Measurements from ENCODE around the gene EDN1. TPM values are rescaled to one million over a fixed set of nuclear protein-coding genes. Genes with fewer than 3 reads are reported as not detected.

The EDN1 gene
- total RNA-seq, 4 donors from 2014 or later, result 5.4 to 29.1 (median 23.0) TPM

DNA sequence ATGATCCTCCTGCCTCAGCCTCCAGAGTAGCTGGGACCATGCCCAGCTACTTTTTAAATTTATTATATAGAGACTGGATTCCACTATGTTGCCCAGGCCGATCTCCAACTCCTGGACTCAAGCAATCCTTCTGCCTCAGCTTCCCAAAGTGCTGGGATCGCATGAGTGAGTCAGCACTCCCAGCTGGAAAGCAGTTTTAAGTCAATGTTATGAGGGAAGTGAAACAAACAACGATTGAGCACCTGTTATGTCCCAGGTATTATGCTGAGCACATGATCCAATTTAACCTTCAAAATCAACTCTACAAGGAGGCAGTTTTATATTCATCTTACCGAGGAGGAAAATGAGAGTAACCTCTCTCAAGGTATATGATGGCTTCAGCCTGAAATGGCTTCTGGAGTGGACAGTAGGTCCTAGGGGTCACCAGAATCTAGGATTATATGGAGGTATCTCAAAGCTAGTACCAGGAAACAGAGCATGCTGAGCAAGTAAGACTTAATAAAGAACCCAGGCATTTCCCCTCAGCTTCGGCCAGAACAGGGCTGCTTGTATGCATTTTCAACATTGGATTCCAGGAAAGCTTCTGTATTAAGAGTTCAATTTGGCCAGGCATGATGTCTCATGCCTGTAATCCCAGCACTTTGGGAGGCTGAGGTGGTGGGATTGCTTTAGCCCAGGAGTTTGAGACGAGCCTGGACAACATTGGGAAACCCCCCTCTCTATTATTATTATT lies 55.0 kb downstream of the EDN1 start:
- 84% methylated on average over 6 of the region's 6 CpGs for WGBS
- Histone ChIP-seq H3K36me3 (no peaks in the 10 kb centered on the region), H3K4me3 (no peak overlapping the region), H3K4me1 (no peaks in the 10 kb centered on the region), H3K27ac (replicated peaks in 1 of 4) (no peak overlapping the region), H3K9me3 (no peaks in the 10 kb centered on the region), H3K27me3 (peaks cover 0 to 12% (median 2%) of the 10 kb centered on the region in 4 donors)
- no peak for TF ChIP-seq EP300 (IDR thresholded peaks at IDR 0.05)
- intact Hi-C loops (cut with DNase I), result no loop called here
- no peak for DNase-seq (ENCODE audit: extremely low spot score)

DNA sequence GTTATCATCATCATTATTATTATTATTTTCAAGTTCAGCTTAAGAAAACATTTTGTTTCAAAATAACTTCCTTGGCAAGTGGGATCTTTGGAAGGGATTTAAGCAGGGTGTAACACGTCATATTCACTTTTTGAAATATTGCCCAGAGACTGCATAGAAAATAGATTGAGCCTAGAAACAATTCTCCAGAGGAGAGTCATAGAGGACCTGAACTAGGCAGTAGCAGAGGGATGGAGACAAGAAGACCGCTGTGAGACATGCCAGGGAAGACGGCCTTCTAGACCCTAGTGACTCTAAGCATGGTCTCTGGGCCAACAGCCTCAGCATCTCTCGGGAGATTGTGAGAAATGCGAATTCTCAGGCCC lies 55.5 kb downstream of the EDN1 start:
- no peaks in the 10 kb centered on the region for H3K36me3 ChIP-seq
- WGBS, result 79% methylated on average over 5 of the region's 5 CpGs
- DNase-seq (ENCODE audit: extremely low spot score), result no peak
- no peak for TF ChIP-seq EP300 (IDR thresholded peaks at IDR 0.05)
- no peak for TF ChIP-seq POLR2A (IDR thresholded peaks at IDR 0.05; ENCODE audit: low read depth)
- no peak for TF ChIP-seq POLR2AphosphoS5 (IDR thresholded peaks at IDR 0.05)
- no peak for TF ChIP-seq CTCF (IDR thresholded peaks at IDR 0.05)
- peaks cover 0 to 3% (median 0%) of the 10 kb centered on the region in 4 donors for H3K9me3 ChIP-seq
- intact Hi-C loops (cut with DNase I), result no loop called here
- H3K27ac ChIP-seq (replicated peaks in 1 of 4), result no peak overlapping the region
- no peak overlapping the region for H3K4me3 ChIP-seq
- H3K4me1 ChIP-seq, result no peaks in the 10 kb centered on the region
- H3K27me3 ChIP-seq, result peaks cover 0 to 7% (median 2%) of the 10 kb centered on the region in 4 donors

Small RNAs within 50 kb of the gene (small RNA-seq; reads per million reads assigned to genes)
- 0 reads per million in 3 donors for gene SUMO2P12

Data from esophagus muscularis mucosa (tissue), 4 donors.